ENCODE data around the gene GALNT11.

GALNT11 gene

DNA sequence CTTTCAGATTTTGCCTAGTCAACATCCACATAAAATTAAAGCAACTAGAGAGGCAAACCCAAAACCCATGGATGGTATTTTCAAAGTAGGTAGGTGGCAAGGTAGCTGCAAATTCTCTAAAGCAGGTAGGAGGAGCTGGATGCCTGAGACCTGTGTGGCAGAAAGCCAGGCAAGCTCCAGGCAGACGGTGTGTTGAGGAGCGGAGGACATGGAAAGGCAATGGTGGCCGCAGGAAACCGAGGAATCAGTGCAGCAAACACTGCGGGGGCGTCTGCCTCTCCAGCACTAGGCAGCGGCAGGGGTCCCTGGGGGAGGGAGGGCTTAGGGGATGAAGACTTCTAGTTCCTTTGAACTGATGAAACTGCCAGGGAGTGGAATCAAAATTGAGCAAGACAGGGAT lies 101.3 kb downstream of the GALNT11 start:
- H3K14ac ChIP-seq (ENCODE audit: low read length) = no peak overlapping the region
- no peak overlapping the region for H3K9ac ChIP-seq (ENCODE audit: low read length)
- H2AFZ ChIP-seq (ENCODE audit: insufficient read depth, low read length, poor library complexity) = no peak overlapping the region
- H3K18ac ChIP-seq (ENCODE audit: low read length) = peak overlapping the region; percentile 51
- H2BK12ac ChIP-seq (ENCODE audit: low read length) = no peak overlapping the region
- H4K12ac ChIP-seq (ENCODE audit: low read depth, low read length) = no peak overlapping the region
- DNase-seq = no peak
- H2BK5ac ChIP-seq (ENCODE audit: low read depth, low read length, poor library complexity) = no peak overlapping the region
- H2AK5ac ChIP-seq (ENCODE audit: low read length) = no peak overlapping the region
- peaks cover 8% of the 10 kb centered on the region for H3K9me3 ChIP-seq (ENCODE audit: insufficient read depth, low read depth, low read length)
- H2BK120ac ChIP-seq (ENCODE audit: insufficient read depth, low read length, poor library complexity) = no peak overlapping the region
- no peak overlapping the region for H3K23ac ChIP-seq (ENCODE audit: low read length)
- no peaks in the 10 kb centered on the region for H3K79me1 ChIP-seq (ENCODE audit: low read length)
- no peaks in the 10 kb centered on the region for H3K79me2 ChIP-seq (ENCODE audit: control insufficient read depth, insufficient read depth, low read length, poor library complexity)
- no peaks in the 10 kb centered on the region for H3K4me1 ChIP-seq (ENCODE audit: control insufficient read depth in 1 of 2, insufficient read depth in 2 of 2, low read length in 2 of 2)
- no peaks in the 10 kb centered on the region for H3K27me3 ChIP-seq (ENCODE audit: insufficient read depth, low read length)
- no peak overlapping the region for H3K4me2 ChIP-seq (ENCODE audit: low read length)
- H3K36me3 ChIP-seq (ENCODE audit: control insufficient read depth in 1 of 2, insufficient read depth in 2 of 2, low read length in 2 of 2) = peaks cover 40 to 54% of the 10 kb centered on the region in 2 experiments
- H3K4ac ChIP-seq (ENCODE audit: low read depth, low read length) = no peak overlapping the region
- no peak overlapping the region for H4K91ac ChIP-seq (ENCODE audit: low read depth, low read length)
- no CpG with 5 or more reads among the region's 7 CpGs for WGBS (ENCODE audit: extremely low coverage, insufficient coverage, insufficient read length)
- H4K8ac ChIP-seq (ENCODE audit: low read depth, low read length) = no peak overlapping the region
- H3K4me3 ChIP-seq (ENCODE audit: low read depth, low read length) = no peak overlapping the region
- no peak overlapping the region for H3K27ac ChIP-seq (ENCODE audit: low read depth, low read length)

DNA sequence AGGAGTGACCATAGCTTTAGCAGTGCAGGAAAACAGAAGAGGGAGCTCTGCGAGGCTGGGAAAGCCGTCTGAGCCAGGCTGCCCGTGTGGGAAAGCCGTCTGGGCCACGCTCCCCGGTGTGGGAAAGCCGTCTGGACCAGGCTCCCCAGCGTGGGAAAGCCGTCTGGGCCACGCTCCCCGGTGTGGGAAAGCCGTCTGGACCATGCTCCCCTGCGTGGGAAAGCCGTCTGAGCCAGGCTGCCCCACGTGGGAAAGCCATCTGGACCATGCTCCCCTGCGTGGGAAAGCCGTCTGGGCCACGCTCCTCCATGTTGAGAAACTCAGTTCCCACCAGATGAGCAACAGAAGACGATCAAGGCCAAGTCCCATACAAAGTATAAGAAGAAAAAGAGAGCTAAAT lies 101.8 kb downstream of the GALNT11 start:
- H3K4me3 ChIP-seq (ENCODE audit: low read depth, low read length) = peak overlapping the region; percentile 14
- H2BK120ac ChIP-seq (ENCODE audit: insufficient read depth, low read length, poor library complexity) = no peak overlapping the region
- H2AK5ac ChIP-seq (ENCODE audit: low read length) = no peak overlapping the region
- H3K36me3 ChIP-seq (ENCODE audit: control insufficient read depth in 1 of 2, insufficient read depth in 2 of 2, low read length in 2 of 2) = peaks cover 44 to 57% of the 10 kb centered on the region in 2 experiments
- H3K27ac ChIP-seq (ENCODE audit: low read depth, low read length) = no peak overlapping the region
- H2BK5ac ChIP-seq (ENCODE audit: low read depth, low read length, poor library complexity) = no peak overlapping the region
- no peak overlapping the region for H3K9ac ChIP-seq (ENCODE audit: low read length)
- H3K4ac ChIP-seq (ENCODE audit: low read depth, low read length) = no peak overlapping the region
- H2BK12ac ChIP-seq (ENCODE audit: low read length) = no peak overlapping the region
- no peak overlapping the region for H4K91ac ChIP-seq (ENCODE audit: low read depth, low read length)
- no CpG with 5 or more reads among the region's 19 CpGs for WGBS (ENCODE audit: extremely low coverage, insufficient coverage, insufficient read length)
- no peaks in the 10 kb centered on the region for H3K27me3 ChIP-seq (ENCODE audit: insufficient read depth, low read length)
- H3K23ac ChIP-seq (ENCODE audit: low read length) = no peak overlapping the region
- no peak overlapping the region for H3K4me2 ChIP-seq (ENCODE audit: low read length)
- H3K9me3 ChIP-seq (ENCODE audit: insufficient read depth, low read depth, low read length) = peaks cover 8% of the 10 kb centered on the region
- H2AFZ ChIP-seq (ENCODE audit: insufficient read depth, low read length, poor library complexity) = no peak overlapping the region
- no peaks in the 10 kb centered on the region for H3K79me2 ChIP-seq (ENCODE audit: control insufficient read depth, insufficient read depth, low read length, poor library complexity)
- no peak overlapping the region for H3K18ac ChIP-seq (ENCODE audit: low read length)
- H3K14ac ChIP-seq (ENCODE audit: low read length) = no peak overlapping the region
- H4K8ac ChIP-seq (ENCODE audit: low read depth, low read length) = no peak overlapping the region
- H3K79me1 ChIP-seq (ENCODE audit: low read length) = no peaks in the 10 kb centered on the region
- H4K12ac ChIP-seq (ENCODE audit: low read depth, low read length) = peak overlapping the region; percentile 1
- no peak for DNase-seq
- no peaks in the 10 kb centered on the region for H3K4me1 ChIP-seq (ENCODE audit: control insufficient read depth in 1 of 2, insufficient read depth in 2 of 2, low read length in 2 of 2)

DNA sequence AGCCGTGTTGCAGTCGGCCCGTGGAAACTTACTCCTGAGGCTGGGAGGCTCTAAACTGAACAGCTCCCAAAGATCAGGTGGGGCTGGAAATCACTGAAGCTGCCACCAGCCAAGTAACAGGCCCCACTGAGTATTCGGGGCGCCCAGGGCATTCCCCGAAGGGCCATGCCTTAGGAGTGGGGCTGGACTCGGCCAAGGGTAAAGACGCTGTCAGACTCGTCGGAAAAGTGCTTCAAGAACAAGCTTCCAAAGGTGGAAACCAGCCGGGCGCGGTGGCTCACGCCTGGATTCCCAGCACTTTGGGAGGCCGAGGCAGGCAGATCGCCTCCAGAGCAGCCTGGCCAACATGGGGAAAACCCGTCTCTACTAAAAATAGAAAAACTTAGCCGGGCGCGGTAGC lies 102.8 kb downstream of the GALNT11 start:
- DNase-seq = no peak
- no peak overlapping the region for H2AFZ ChIP-seq (ENCODE audit: insufficient read depth, low read length, poor library complexity)
- H2BK120ac ChIP-seq (ENCODE audit: insufficient read depth, low read length, poor library complexity) = no peak overlapping the region
- no peak overlapping the region for H3K9ac ChIP-seq (ENCODE audit: low read length)
- no peak overlapping the region for H2BK5ac ChIP-seq (ENCODE audit: low read depth, low read length, poor library complexity)
- H4K8ac ChIP-seq (ENCODE audit: low read depth, low read length) = no peak overlapping the region
- H4K12ac ChIP-seq (ENCODE audit: low read depth, low read length) = no peak overlapping the region
- H4K91ac ChIP-seq (ENCODE audit: low read depth, low read length) = no peak overlapping the region
- no peak overlapping the region for H3K4me3 ChIP-seq (ENCODE audit: low read depth, low read length)
- H3K14ac ChIP-seq (ENCODE audit: low read length) = no peak overlapping the region
- H3K23ac ChIP-seq (ENCODE audit: low read length) = no peak overlapping the region
- no peak overlapping the region for H3K27ac ChIP-seq (ENCODE audit: low read depth, low read length)
- no CpG with 5 or more reads among the region's 20 CpGs for WGBS (ENCODE audit: extremely low coverage, insufficient coverage, insufficient read length)
- peaks cover 8% of the 10 kb centered on the region for H3K9me3 ChIP-seq (ENCODE audit: insufficient read depth, low read depth, low read length)
- no peaks in the 10 kb centered on the region for H3K4me1 ChIP-seq (ENCODE audit: control insufficient read depth in 1 of 2, insufficient read depth in 2 of 2, low read length in 2 of 2)
- H3K79me1 ChIP-seq (ENCODE audit: low read length) = no peaks in the 10 kb centered on the region
- no peak overlapping the region for H3K4ac ChIP-seq (ENCODE audit: low read depth, low read length)
- H3K18ac ChIP-seq (ENCODE audit: low read length) = no peak overlapping the region
- no peaks in the 10 kb centered on the region for H3K27me3 ChIP-seq (ENCODE audit: insufficient read depth, low read length)
- H2AK5ac ChIP-seq (ENCODE audit: low read length) = no peak overlapping the region
- H3K36me3 ChIP-seq (ENCODE audit: control insufficient read depth in 1 of 2, insufficient read depth in 2 of 2, low read length in 2 of 2) = peaks cover 46 to 62% of the 10 kb centered on the region in 2 experiments
- H3K79me2 ChIP-seq (ENCODE audit: control insufficient read depth, insufficient read depth, low read length, poor library complexity) = no peaks in the 10 kb centered on the region
- H2BK12ac ChIP-seq (ENCODE audit: low read length) = no peak overlapping the region
- no peak overlapping the region for H3K4me2 ChIP-seq (ENCODE audit: low read length)

DNA sequence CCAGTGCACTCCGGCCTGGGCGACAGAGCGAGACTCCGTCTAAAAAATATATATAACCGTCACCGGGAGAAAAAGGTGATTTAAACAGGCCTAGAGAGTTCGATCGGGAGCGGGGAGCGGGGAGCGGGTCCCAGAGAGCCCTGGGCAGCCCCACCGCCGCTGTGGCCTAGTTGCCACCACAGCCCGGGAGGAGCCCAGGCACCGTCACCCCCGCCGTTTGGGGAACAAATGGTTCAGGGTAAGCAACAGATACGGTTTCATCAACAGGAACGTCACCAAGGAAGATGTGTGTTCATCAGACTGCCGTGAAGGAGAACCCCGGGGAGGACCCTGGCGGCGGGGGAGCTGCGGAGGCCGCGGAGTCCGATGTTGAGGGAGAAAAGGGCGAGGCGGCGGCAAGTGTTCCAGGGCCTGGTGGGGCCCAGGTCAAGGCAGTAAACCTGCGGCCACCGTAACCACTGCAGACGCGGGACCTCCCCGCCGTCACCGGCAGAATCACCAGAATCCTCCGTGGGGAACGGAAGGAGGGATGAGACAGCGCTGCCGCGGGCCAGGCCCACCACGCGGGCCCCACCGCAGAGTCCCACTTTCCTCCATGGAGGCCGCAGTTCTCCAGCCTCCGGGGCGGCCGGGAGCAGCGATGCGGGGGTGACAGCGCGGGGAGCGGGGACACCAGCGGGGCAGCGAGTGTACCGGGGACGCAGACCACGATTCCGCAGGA lies 103.4 kb downstream of the GALNT11 start:
- Histone ChIP-seq H3K79me1 (ENCODE audit: low read length) (no peaks in the 10 kb centered on the region), H3K23ac (ENCODE audit: low read length) (no peak overlapping the region), H3K27me3 (ENCODE audit: insufficient read depth, low read length) (no peaks in the 10 kb centered on the region), H2BK120ac (ENCODE audit: insufficient read depth, low read length, poor library complexity) (no peak overlapping the region), H3K4me3 (ENCODE audit: low read depth, low read length) (no peak overlapping the region), H3K4me2 (ENCODE audit: low read length) (no peak overlapping the region), H4K12ac (ENCODE audit: low read depth, low read length) (peak overlapping the region; percentile 60), H2BK5ac (ENCODE audit: low read depth, low read length, poor library complexity) (no peak overlapping the region), H4K91ac (ENCODE audit: low read depth, low read length) (no peak overlapping the region), H3K79me2 (ENCODE audit: control insufficient read depth, insufficient read depth, low read length, poor library complexity) (no peaks in the 10 kb centered on the region), H3K9ac (ENCODE audit: low read length) (no peak overlapping the region), H3K14ac (ENCODE audit: low read length) (no peak overlapping the region), H3K18ac (ENCODE audit: low read length) (no peak overlapping the region), H2AFZ (ENCODE audit: insufficient read depth, low read length, poor library complexity) (no peak overlapping the region), H3K27ac (ENCODE audit: low read depth, low read length) (no peak overlapping the region), H2AK5ac (ENCODE audit: low read length) (no peak overlapping the region), H3K4ac (ENCODE audit: low read depth, low read length) (no peak overlapping the region), H2BK12ac (ENCODE audit: low read length) (no peak overlapping the region), H3K9me3 (ENCODE audit: insufficient read depth, low read depth, low read length) (peaks cover 8% of the 10 kb centered on the region), H3K4me1 (ENCODE audit: control insufficient read depth in 1 of 2, insufficient read depth in 2 of 2, low read length in 2 of 2) (no peaks in the 10 kb centered on the region), H3K36me3 (ENCODE audit: control insufficient read depth in 1 of 2, insufficient read depth in 2 of 2, low read length in 2 of 2) (peaks cover 51 to 64% of the 10 kb centered on the region in 2 experiments), H4K8ac (ENCODE audit: low read depth, low read length) (no peak overlapping the region)
- DNase-seq = no peak
- no CpG with 5 or more reads among the region's 60 CpGs for WGBS (ENCODE audit: extremely low coverage, insufficient coverage, insufficient read length)
